Measurements from ENCODE around the gene PSAT1. TPM values are rescaled to one million over a fixed set of nuclear protein-coding genes. Genes with fewer than 3 reads are reported as not detected.
A peak's percentile ranks its signal among the peaks of the same experiment; 100 is the strongest.

The PSAT1 gene
- total and polyA plus RNA-seq, 2 experiments from 2014 or later = 368 to 510 TPM

GRCh38 chr9:78369639-78370219 lies 72.8 kb downstream of the PSAT1 start:
- WGBS, 2 experiments (ENCODE audit: low coverage in 1 of 2, low lambda C conversion rate in 2 of 2, missing lambda C conversion rate in 2 of 2) = 23 to 25% methylated on average over 8 of the region's 8 CpGs
- TF ChIP-seq EZH2 (IDR thresholded peaks at IDR 0.05; ENCODE audit: insufficient read depth, poor library complexity, severe bottlenecking) (no peak), EZH2phosphoT487 (IDR thresholded peaks at IDR 0.05; ENCODE audit: insufficient read depth, low read depth) (no peak)
- Histone ChIP-seq H3F3A (ENCODE audit: insufficient read depth) (no peaks in the 10 kb centered on the region), H3K36me3 (ENCODE audit: low read depth) (no peaks in the 10 kb centered on the region), H3K4me1 (ENCODE audit: insufficient read depth) (no peaks in the 10 kb centered on the region), H3K9me2 (ENCODE audit: insufficient read depth) (no peaks in the 10 kb centered on the region), H3K79me2 (ENCODE audit: insufficient read depth) (no peaks in the 10 kb centered on the region), H3K9ac (no peak overlapping the region), H3K27me3 (replicated peaks; ENCODE audit: insufficient read depth) (peaks cover 32% of the 10 kb centered on the region), H3K27ac (no peak overlapping the region), H3K4me2 (ENCODE audit: unreplicated experiment) (no peak overlapping the region), H4K20me1 (ENCODE audit: insufficient read depth) (no peaks in the 10 kb centered on the region), H3K9me3 (ENCODE audit: low read depth) (no peaks in the 10 kb centered on the region), H2AFZ (no peak overlapping the region), H3K4me3 (no peak overlapping the region)
- DNase-seq = peak; percentile 67
- in situ Hi-C loops (cut with MboI) = no loop called here

GRCh38 chr9:78370991-78371390 lies 74.1 kb downstream of the PSAT1 start:
- Histone ChIP-seq H2AFZ (no peak overlapping the region), H3F3A (ENCODE audit: insufficient read depth) (no peaks in the 10 kb centered on the region), H3K9ac (no peak overlapping the region), H3K36me3 (ENCODE audit: low read depth) (no peaks in the 10 kb centered on the region), H3K9me3 (ENCODE audit: low read depth) (no peaks in the 10 kb centered on the region), H3K4me2 (ENCODE audit: unreplicated experiment) (no peak overlapping the region), H3K4me3 (0 out of 2 replicates have a peak overlapping the region, but pooled peaks have one; percentile 13), H3K4me1 (ENCODE audit: insufficient read depth) (no peaks in the 10 kb centered on the region), H3K27ac (no peak overlapping the region), H3K27me3 (replicated peaks; ENCODE audit: insufficient read depth) (peaks cover 36% of the 10 kb centered on the region), H3K9me2 (ENCODE audit: insufficient read depth) (no peaks in the 10 kb centered on the region), H3K79me2 (ENCODE audit: insufficient read depth) (no peaks in the 10 kb centered on the region), H4K20me1 (ENCODE audit: insufficient read depth) (no peaks in the 10 kb centered on the region)
- TF ChIP-seq EZH2 (IDR thresholded peaks at IDR 0.05; ENCODE audit: insufficient read depth, poor library complexity, severe bottlenecking) (no peak), EZH2phosphoT487 (IDR thresholded peaks at IDR 0.05; ENCODE audit: insufficient read depth, low read depth) (no peak)
- no peak for DNase-seq
- whole genome bisulfite sequencing, 2 experiments (ENCODE audit: low coverage in 1 of 2, low lambda C conversion rate in 2 of 2, missing lambda C conversion rate in 2 of 2) = 50 to 57% methylated on average over 7 of the region's 7 CpGs
- in situ Hi-C loops (cut with MboI) = no loop called here

GRCh38 chr9:78371981-78372380 lies 75.1 kb downstream of the PSAT1 start:
- in situ Hi-C loops (cut with MboI) = no loop called here
- no peak overlapping the region for H3K4me2 ChIP-seq (ENCODE audit: unreplicated experiment)
- WGBS, 2 experiments (ENCODE audit: low coverage in 1 of 2, low lambda C conversion rate in 2 of 2, missing lambda C conversion rate in 2 of 2) = 64 to 68% methylated on average over 7 of the region's 7 CpGs
- peaks cover 39% of the 10 kb centered on the region for H3K27me3 ChIP-seq (replicated peaks; ENCODE audit: insufficient read depth)
- no peaks in the 10 kb centered on the region for H3K79me2 ChIP-seq (ENCODE audit: insufficient read depth)
- no peaks in the 10 kb centered on the region for H3K36me3 ChIP-seq (ENCODE audit: low read depth)
- H3K9ac ChIP-seq = no peak overlapping the region
- H3F3A ChIP-seq (ENCODE audit: insufficient read depth) = no peaks in the 10 kb centered on the region
- H3K9me2 ChIP-seq (ENCODE audit: insufficient read depth) = no peaks in the 10 kb centered on the region
- H2AFZ ChIP-seq = no peak overlapping the region
- DNase-seq = no peak
- no peaks in the 10 kb centered on the region for H3K4me1 ChIP-seq (ENCODE audit: insufficient read depth)
- H3K4me3 ChIP-seq = no peak overlapping the region
- TF ChIP-seq EZH2 (IDR thresholded peaks at IDR 0.05; ENCODE audit: insufficient read depth, poor library complexity, severe bottlenecking) = no peak
- TF ChIP-seq EZH2phosphoT487 (IDR thresholded peaks at IDR 0.05; ENCODE audit: insufficient read depth, low read depth) = no peak
- no peak overlapping the region for H3K27ac ChIP-seq
- no peaks in the 10 kb centered on the region for H4K20me1 ChIP-seq (ENCODE audit: insufficient read depth)
- no peaks in the 10 kb centered on the region for H3K9me3 ChIP-seq (ENCODE audit: low read depth)

Other genes starting within 250 kb of the PSAT1 start
- 13.8 and 22.9 TPM in 2 replicates for gene CEP78, start 61.0 kb upstream of the PSAT1 start, total RNA-seq (2014; rRNA removed; shearing (Covaris generic))
- 9.1 and 10.1 TPM in 2 replicates for gene CEP78, start 61.0 kb upstream of the PSAT1 start, polyA plus RNA-seq (2016; fragmentation: Nextera tagmentation; extraction: Ambion mirVana)

All from GM23248 (cell line).